Right lobe of liver (tissue), 4 donors: ENCODE results near the gene ASAH2.

Experiments
- CTCF ChIP-seq, 4 donors: fragments of 200-600 bp in 3 of 4; fragments of 450-650 bp in 1 of 4; IDR thresholded peaks; one replicate each; pipeline versions ENCODE4 v1.5.1 to v1.8.0; 2016 to 2022; ENCODE audit warnings: antibody characterized with exemption in 4 of 4, mild to moderate bottlenecking in 2 of 4
- POLR2A ChIP-seq: fragments of 450-650 bp; IDR thresholded peaks from one replicate; pipeline ENCODE4 v1.6.1; 2017; ENCODE audit warnings: antibody characterized with exemption, mild to moderate bottlenecking
- donor health status: DM: no; HTN: no; CAD: no.
- donor health status: DM: no; HTN: no; CAD: no.
- donor health status: DM: no; HTN: yes; CAD: no.

GRCh38 chr10:50295367-50295766, 44.1 kb upstream of the ASAH2 start:
- TF ChIP-seq POLR2A (no peak), CTCF (IDR thresholded peaks at IDR 0.05) (no peak)
